H1 (cell line): ENCODE measurements around the gene LRRC9. TPM values are rescaled to one million over a fixed set of nuclear protein-coding genes. Genes with fewer than 3 reads are reported as not detected.

Source experiments
- CTCF ChIA-PET: fragments of 300-600 bp; sonication (Branson Sonifier 250); formaldehyde crosslinking; loops from one replicate; lab custom pipeline; 2021; ENCODE audit not compliant: partially characterized antibody; lab: Charles Lee
- POLR2A ChIA-PET: fragments of 300-600 bp; sonication (Branson Sonifier 250); formaldehyde crosslinking; loops from one replicate; lab custom pipeline; 2021; ENCODE audit warnings: inconsistent platforms; ENCODE audit not compliant: partially characterized antibody; lab: Charles Lee
- DNase-seq, 2 experiments: peaks; one replicate each; pipeline versions ENCODE4 v3.0.0 to v3.0.0-alpha.2; 2010 to 2022; ENCODE audit warnings: low spot score in 2 of 2, low read depth in 1 of 2, mixed read lengths in 1 of 2
- FAIRE-seq: peaks from 2 replicates; lab custom pipeline; 2011; peaks lifted over from hg19 to GRCh38; lab: Jason Lieb, UNC
- H2AFZ ChIP-seq: 2 replicates; pipeline ENCODE4 v1.8.1; 2012; ENCODE audit warnings: low read length, inconsistent platforms
- H2AK5ac ChIP-seq: 2 replicates; pipeline ENCODE4 v1.6.1; 2013; ENCODE audit warnings: low read depth, low read length
- H2BK120ac ChIP-seq: replicated peaks from 2 replicates; pipeline ENCODE3; 2013; ENCODE audit warnings: low read depth, low read length, inconsistent platforms
- H2BK12ac ChIP-seq: 2 replicates; pipeline ENCODE4 v1.6.1; 2013; ENCODE audit warnings: low read depth, low read length
- H2BK15ac ChIP-seq: 2 replicates; pipeline ENCODE4 v1.6.1; 2013; ENCODE audit warnings: low read length
- H2BK20ac ChIP-seq: 2 replicates; pipeline ENCODE4 v1.6.1; 2013; ENCODE audit warnings: low read length
- H2BK5ac ChIP-seq: 2 replicates; pipeline ENCODE4 v1.6.1; 2013; ENCODE audit warnings: low read depth, low read length
- H3K14ac ChIP-seq: 2 replicates; pipeline ENCODE4 v1.6.1; 2013; ENCODE audit warnings: inconsistent platforms; ENCODE audit not compliant: insufficient read length
- H3K18ac ChIP-seq: 2 replicates; pipeline ENCODE4 v1.6.1; 2013; ENCODE audit warnings: low read length; ENCODE audit errors: extremely low read depth
- H3K23ac ChIP-seq: 2 replicates; pipeline ENCODE4 v1.6.1; 2013; ENCODE audit warnings: inconsistent platforms; ENCODE audit not compliant: insufficient read length
- H3K23me2 ChIP-seq: 2 replicates; pipeline ENCODE4 v1.6.1; 2013; ENCODE audit warnings: low read depth, low read length
- H3K27ac ChIP-seq: 2 replicates; pipeline ENCODE4 v1.6.1; 2011; ENCODE audit warnings: low read depth, low read length, inconsistent platforms
- H3K27me3 ChIP-seq, 4 experiments: replicated peaks in 1 of 4; 1 replicate in 1 of 4; 2 replicates in 3 of 4; pipeline versions ENCODE4 v1.6.1 to v1.8.1; 2011 to 2013; ENCODE audit warnings: low read length in 3 of 4, mild to moderate bottlenecking in 3 of 4, inconsistent platforms in 2 of 4, mixed read lengths in 2 of 4, moderate library complexity in 1 of 4; ENCODE audit not compliant: control insufficient read depth in 3 of 4, insufficient read depth in 3 of 4; ENCODE audit errors: extremely low read depth in 1 of 4
- H3K36me3 ChIP-seq, 4 experiments: 2 replicates each; pipeline versions ENCODE4 v1.6.1 to v1.8.1; 2011 to 2013; ENCODE audit warnings: mild to moderate bottlenecking in 4 of 4, low read length in 3 of 4, moderate library complexity in 2 of 4, control low read depth in 1 of 4, inconsistent platforms in 1 of 4; ENCODE audit not compliant: insufficient read depth in 4 of 4, control insufficient read depth in 2 of 4
- H3K4ac ChIP-seq: replicated peaks from 2 replicates; pipeline ENCODE3; 2013; ENCODE audit warnings: low read length, low read depth, mixed read lengths, inconsistent platforms; ENCODE audit not compliant: insufficient read length
- H3K4me1 ChIP-seq, 4 experiments: replicated peaks in 1 of 4; 1 replicate in 1 of 4; 2 replicates in 3 of 4; pipeline versions ENCODE4 v1.6.1 to v1.8.1; 2011 to 2013; ENCODE audit warnings: low read length in 3 of 4, inconsistent platforms in 2 of 4, mixed read lengths in 1 of 4; ENCODE audit not compliant: insufficient read depth in 4 of 4, control insufficient read depth in 3 of 4
- H3K4me2 ChIP-seq, 2 experiments: 2 replicates each; pipeline versions ENCODE4 v1.6.1 to v1.8.1; 2011 to 2013; ENCODE audit warnings: low read depth in 2 of 2, low read length in 2 of 2, control low read depth in 1 of 2, inconsistent platforms in 1 of 2, mild to moderate bottlenecking in 1 of 2; ENCODE audit not compliant: insufficient read depth in 1 of 2
- H3K4me3 ChIP-seq, 4 experiments: fragments of 200-600, 300-600 bp in 1 of 4; sonication (generic), shearing (Covaris generic), sonication (Bioruptor Twin) in 1 of 4; 2 replicates each; pipeline versions ENCODE4 v1.5.1 to v1.8.1; 2011 to 2016; ENCODE audit warnings: low read length in 4 of 4, low read depth in 3 of 4, control low read depth in 2 of 4, inconsistent platforms in 2 of 4, mild to moderate bottlenecking in 2 of 4, mixed read lengths in 1 of 4, moderate library complexity in 1 of 4; ENCODE audit not compliant: insufficient read depth in 2 of 4; ENCODE audit errors: extremely low read depth in 1 of 4
- H3K56ac ChIP-seq: replicated peaks from 2 replicates; pipeline ENCODE3; 2013; ENCODE audit warnings: low read depth, mild to moderate bottlenecking, mixed read lengths, low read length, inconsistent platforms; ENCODE audit not compliant: insufficient read length
- H3K79me1 ChIP-seq: 2 replicates; pipeline ENCODE4 v1.6.1; 2013; ENCODE audit warnings: low read depth, low read length, control low read depth
- H3K79me2 ChIP-seq, 2 experiments: 2 replicates each; pipeline versions ENCODE4 v1.6.1 to v1.8.1; 2012 to 2013; ENCODE audit warnings: low read length in 2 of 2, mild to moderate bottlenecking in 2 of 2, inconsistent platforms in 1 of 2; ENCODE audit not compliant: insufficient read depth in 2 of 2, control insufficient read depth in 1 of 2
- H3K9ac ChIP-seq, 4 experiments: replicated peaks in 1 of 4; 1 replicate in 1 of 4; 2 replicates in 3 of 4; pipeline versions ENCODE4 v1.6.1 to v1.8.1; 2011 to 2013; ENCODE audit warnings: low read depth in 3 of 4, low read length in 3 of 4, control low read depth in 2 of 4, mild to moderate bottlenecking in 2 of 4, moderate library complexity in 2 of 4, inconsistent platforms in 1 of 4; ENCODE audit errors: extremely low read depth in 1 of 4
- H3K9me3 ChIP-seq, 2 experiments: 2 replicates each; pipeline versions ENCODE4 v1.6.1 to v1.8.1; 2012 to 2013; ENCODE audit warnings: mild to moderate bottlenecking in 2 of 2, moderate library complexity in 2 of 2, control low read depth in 1 of 2, inconsistent platforms in 1 of 2, low read depth in 1 of 2, low read length in 1 of 2, mixed read lengths in 1 of 2; ENCODE audit not compliant: insufficient read depth in 2 of 2
- H4K20me1 ChIP-seq, 2 experiments: replicated peaks in 1 of 2; 2 replicates each; pipeline versions ENCODE3 to v1.8.1; 2011 to 2013; ENCODE audit warnings: inconsistent platforms in 2 of 2, low read length in 2 of 2, mild to moderate bottlenecking in 1 of 2; ENCODE audit not compliant: insufficient read depth in 2 of 2, control insufficient read depth in 1 of 2
- H4K5ac ChIP-seq: 2 replicates; pipeline ENCODE4 v1.6.1; 2013; ENCODE audit warnings: low read length, low read depth, mixed read lengths, inconsistent platforms; ENCODE audit not compliant: insufficient read length
- H4K8ac ChIP-seq: 2 replicates; pipeline ENCODE4 v1.8.0; 2013; ENCODE audit warnings: mild to moderate bottlenecking, moderate library complexity, low read length, inconsistent platforms; ENCODE audit not compliant: insufficient read depth; ENCODE audit errors: extremely low read depth
- H4K91ac ChIP-seq: replicated peaks from 2 replicates; pipeline ENCODE3; 2013; ENCODE audit warnings: low read length, mixed read lengths, inconsistent platforms; ENCODE audit not compliant: insufficient read length
- CHD2 ChIP-seq: IDR thresholded peaks from 2 replicates; pipeline ENCODE4 v1.6.1; 2012; ENCODE audit warnings: low read length, improper control_type of control experiment
- KDM4A ChIP-seq: IDR thresholded peaks from one replicate; pipeline ENCODE4 v1.7.1; 2012; ENCODE audit warnings: low read depth, mild to moderate bottlenecking, moderate library complexity, low read length, inconsistent platforms; ENCODE audit not compliant: severe bottlenecking
- PHF8 ChIP-seq: fragments of 200-600 bp; sonication (generic); conservative IDR thresholded peaks from 2 replicates; pipeline ENCODE4 v1.7.1; 2012; ENCODE audit warnings: low read depth, mild to moderate bottlenecking, inconsistent platforms, low read length, moderate library complexity
- RFX5 ChIP-seq: IDR thresholded peaks from 2 replicates; pipeline ENCODE4 v1.6.1; 2011; ENCODE audit warnings: low read depth, low read length, improper control_type of control experiment, borderline replicate concordance
- RNF2 ChIP-seq: fragments of 200-900, 300-1000 bp; sonication (generic); IDR thresholded peaks from 2 replicates; pipeline ENCODE4 v1.7.1; 2016; ENCODE audit warnings: borderline replicate concordance, low read depth, mild to moderate bottlenecking, antibody characterized with exemption, low read length; ENCODE audit not compliant: poor library complexity, severe bottlenecking; ENCODE audit errors: missing control alignments
- SIRT6 ChIP-seq: IDR thresholded peaks from one replicate; pipeline ENCODE4 v1.7.1; 2012; ENCODE audit warnings: low read length, inconsistent platforms
- TAF7 ChIP-seq: optimal IDR thresholded peaks from 2 replicates; pipeline ENCODE3; 2011; ENCODE audit warnings: low read depth, mild to moderate bottlenecking, inconsistent platforms, low read length, moderate library complexity, borderline replicate concordance
- TBP ChIP-seq: IDR thresholded peaks from 2 replicates; pipeline ENCODE4 v1.6.1; 2011; ENCODE audit warnings: low read depth, low read length, improper control_type of control experiment
- WGBS, 2 experiments: shearing (Covaris generic) in 1 of 2; methylation state at CpG; one replicate each; pipeline versions ENCODE4 v1.1.6 to v1.1.7; 2013 to 2015; ENCODE audit warnings: low lambda C conversion rate in 2 of 2, mixed read lengths in 2 of 2, inconsistent platforms in 1 of 2, low coverage in 1 of 2, missing lambda C conversion rate in 1 of 2; ENCODE audit not compliant: insufficient replicate concordance in 2 of 2, insufficient coverage in 1 of 2, insufficient read length in 1 of 2; ENCODE audit errors: extremely low coverage in 1 of 2, missing lambda C conversion rate in 1 of 2; 5-methylcytosine and 5-hydroxymethylcytosine counted together
- polyA plus RNA-seq, 7 experiments: library from polyadenylated mRNA; depleted of rRNA in 3 of 7; stranded (reverse) in 5 of 7; unstranded in 2 of 7; fragments of >200 nt in 5 of 7; fragments of 200-250 nt in 2 of 7; gene quantifications; 1 replicate in 5 of 7; 2 replicates in 1 of 7; 4 replicates in 1 of 7; pipeline versions ENCODE4 v1.2.1 to v1.2.3, GENCODE V29; 2011 to 2013; ENCODE audit warnings: missing spikeins in 2 of 7, mixed read lengths in 2 of 7
- total RNA-seq: library from RNA; stranded (reverse); fragmentation: NEBNext Ultra II Directional; extraction: Animal tissue kit (Norgen Biotek cat#: 25700); gene quantifications from 2 replicates; pipeline ENCODE4 v1.2.1, GENCODE V29; 2021
- TF ChIP-seq, protein P1 (sequence below), 3 experiments: IDR thresholded peaks; 1 replicate in 2 of 3; 2 replicates in 1 of 3; pipeline versions ENCODE4 v1.5.1 to v1.6.1; 2011; ENCODE audit warnings: low read length in 3 of 3, mild to moderate bottlenecking in 3 of 3, inconsistent platforms in 2 of 3, low read depth in 1 of 3, moderate library complexity in 1 of 3; ENCODE audit not compliant: insufficient read depth in 1 of 3; ENCODE audit errors: control extremely low read depth in 1 of 3

The LRRC9 gene
- total and polyA plus RNA-seq, 2 of the 8 experiments (the other 6 are each of a cell fraction or from before 2014, with no cell fraction given), result 0.12 to 0.84 TPM

- Histone ChIP-seq H3K9me3 (no peaks in the 10 kb centered on the region), H3K79me2 (peaks cover 3 to 36% of the 10 kb centered on the region in 2 experiments; a peak in 3 of 4 replicates), H3K23me2 (peaks cover 7% of the 10 kb centered on the region; the same call in 1 of the 2 replicates), H3K14ac (no peak overlapping the region), H2BK5ac (peak overlapping the region; percentile 96; the same call in 1 of the 2 replicates), H2BK12ac (no peak overlapping the region), H3K27ac (peak overlapping the region; percentile 97; the same call in 1 of the 2 replicates), H2AFZ (peak overlapping the region; percentile 93), H3K4ac (no peak overlapping the region), H4K91ac (no peak overlapping the region), H3K56ac (peak overlapping the region; percentile 20), H4K20me1 (peaks cover 0 to 3% of the 10 kb centered on the region in 2 experiments), H2BK20ac (no peak overlapping the region), H3K79me1 (peaks cover 3% of the 10 kb centered on the region; the same call in 1 of the 2 replicates), H3K27me3 (no peaks in the 10 kb centered on the region), H3K4me2 (peak overlapping the region; percentile 88 to 89), H3K4me3 (peak overlapping the region; percentile 91 to 96 (median 94)), H2BK15ac (no peak overlapping the region), H3K23ac (no peak overlapping the region), H3K18ac (peak overlapping the region; percentile 80; the same call in 1 of the 2 replicates), H2BK120ac (no peak overlapping the region), H3K9ac (peak overlapping the region in 3 of 4 experiments; percentile 90 to 97 (median 97); a peak in 6 of 7 replicates), H2AK5ac (no peak overlapping the region), H3K4me1 (peaks cover 5 to 10% (median 9%) of the 10 kb centered on the region in 4 experiments), H4K5ac (peak overlapping the region; percentile 91), H3K36me3 (no peaks in the 10 kb centered on the region), H4K8ac (no peak overlapping the region)
- DNase-seq (no peak), FAIRE-seq (no peak)
- ChIA-PET POLR2A (interaction anchor here (0.6 to 1.0 kb wide), 4 partner anchors 17 to 476 kb away, joined by 3 to 4 read pairs (median 4); no protein-coding TSS in a partner anchor), CTCF (interaction anchor here (0.7 to 2.0 kb wide), 5 partner anchors 11 to 514 kb away, joined by 3 to 6 read pairs (median 3); partner anchors contain the start of gene CCDC175)
- 21% methylated on average over 16 of the region's 16 CpGs; no CpG with 5 or more reads in 1 of the 2 experiments for WGBS, 2 experiments
- TF ChIP-seq KDM4A, result no peak
- no peak for TF ChIP-seq TAF7
- TF ChIP-seq SIRT6, result no peak
- no peak for TF ChIP-seq TBP
- TF ChIP-seq, protein P1, sequence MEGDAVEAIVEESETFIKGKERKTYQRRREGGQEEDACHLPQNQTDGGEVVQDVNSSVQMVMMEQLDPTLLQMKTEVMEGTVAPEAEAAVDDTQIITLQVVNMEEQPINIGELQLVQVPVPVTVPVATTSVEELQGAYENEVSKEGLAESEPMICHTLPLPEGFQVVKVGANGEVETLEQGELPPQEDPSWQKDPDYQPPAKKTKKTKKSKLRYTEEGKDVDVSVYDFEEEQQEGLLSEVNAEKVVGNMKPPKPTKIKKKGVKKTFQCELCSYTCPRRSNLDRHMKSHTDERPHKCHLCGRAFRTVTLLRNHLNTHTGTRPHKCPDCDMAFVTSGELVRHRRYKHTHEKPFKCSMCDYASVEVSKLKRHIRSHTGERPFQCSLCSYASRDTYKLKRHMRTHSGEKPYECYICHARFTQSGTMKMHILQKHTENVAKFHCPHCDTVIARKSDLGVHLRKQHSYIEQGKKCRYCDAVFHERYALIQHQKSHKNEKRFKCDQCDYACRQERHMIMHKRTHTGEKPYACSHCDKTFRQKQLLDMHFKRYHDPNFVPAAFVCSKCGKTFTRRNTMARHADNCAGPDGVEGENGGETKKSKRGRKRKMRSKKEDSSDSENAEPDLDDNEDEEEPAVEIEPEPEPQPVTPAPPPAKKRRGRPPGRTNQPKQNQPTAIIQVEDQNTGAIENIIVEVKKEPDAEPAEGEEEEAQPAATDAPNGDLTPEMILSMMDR (IDR thresholded peaks at IDR 0.05; ENCODE audit: control extremely low read depth in 1 of 3, insufficient read depth in 1 of 3, low read depth in 1 of 3, low read length in 3 of 3), result no peak
- no peak for TF ChIP-seq PHF8
- TF ChIP-seq RNF2, result no peak
- TF ChIP-seq CHD2, result no peak
- no peak for TF ChIP-seq RFX5
These were observed 171.0 kb downstream of the LRRC9 start for GRCh38 chr14:60090864-60091519.
